ENCODE measurements around the gene LASP1NB.

Gene LASP1NB

GRCh38 chr17:38892083-38892482 lies 33.3 kb upstream of the LASP1NB start:
- Histone ChIP-seq H4K20me1 (ENCODE audit: insufficient read depth, low read length) (peaks cover 10% of the 10 kb centered on the region; the same call in 1 of the 2 replicates), H3K4me1 (ENCODE audit: insufficient read depth, low read length) (peaks cover 14% of the 10 kb centered on the region), H3K4me3 (replicated peaks in 1 of 3; ENCODE audit: insufficient read depth in 1 of 3, low read depth in 2 of 3, low read length in 3 of 3) (no peak overlapping the region), H3K36me3 (replicated peaks in 1 of 2; ENCODE audit: control insufficient read depth in 1 of 2, insufficient read depth in 2 of 2, low read length in 2 of 2) (peaks cover 54 to 84% of the 10 kb centered on the region in 2 experiments), H3K79me2 (ENCODE audit: insufficient read depth, low read length) (peaks cover 11% of the 10 kb centered on the region), H2AFZ (ENCODE audit: low read length) (no peak overlapping the region), H3K9ac (ENCODE audit: insufficient read depth, low read depth, low read length) (no peak overlapping the region), H3K27ac (ENCODE audit: extremely low read length, insufficient read depth, low read length) (no peak overlapping the region), H3K27me3 (ENCODE audit: control insufficient read depth in 1 of 2, insufficient read depth in 2 of 2, low read length in 2 of 2) (no peaks in the 10 kb centered on the region), H3K9me3 (ENCODE audit: low read length) (no peaks in the 10 kb centered on the region), H3K4me2 (ENCODE audit: low read depth, low read length) (no peak overlapping the region)
- no peak for TF ChIP-seq FOXA1 (IDR thresholded peaks at IDR 0.05)
- TF ChIP-seq FOXA1 (CRISPR knock-in tag; IDR thresholded peaks at IDR 0.05): no peak
- TF ChIP-seq ZNF749 (CRISPR knock-in tag; IDR thresholded peaks at IDR 0.05; ENCODE audit: borderline replicate concordance): no peak
- TF ChIP-seq CSRNP2 (CRISPR knock-in tag; conservative IDR thresholded peaks at IDR 0.05; ENCODE audit: low read depth): no peak
- WGBS (ENCODE audit: low lambda C conversion rate): 84% methylated on average over 4 of the region's 4 CpGs
- ChIA-PET POLR2A (interaction anchor here (0.7 to 1.0 kb wide), 2 partner anchors 22 to 23 kb away, joined by 3 to 4 read pairs; partner anchors contain the start of gene LASP1), CTCF (ENCODE audit: low intra/inter-chr PET ratio, low total read pairs) (no interaction called here)
- ATAC-seq: no peak
- BruUV-seq (replicated peaks): TSS peak; percentile 31
- DNase-seq (ENCODE audit: low spot score): no peak
- FAIRE-seq: no peak
- in situ Hi-C loops (cut with HindIII; ENCODE audit: extremely low pct_ligation_motif_present, low pct_unique_long_range_greater_than_20kb): no loop called here
- intact Hi-C loops (cut with micrococcal nuclease; ENCODE audit: unreplicated experiment): no loop called here

GRCh38 chr17:38892620-38893019 lies 32.8 kb upstream of the LASP1NB start:
- DNase-seq (ENCODE audit: low spot score) (no peak), FAIRE-seq (no peak), ATAC-seq (no peak)
- in situ Hi-C loops (cut with HindIII; ENCODE audit: extremely low pct_ligation_motif_present, low pct_unique_long_range_greater_than_20kb) (no loop called here), intact Hi-C loops (cut with micrococcal nuclease; ENCODE audit: unreplicated experiment) (no loop called here)
- Histone ChIP-seq H3K79me2 (ENCODE audit: insufficient read depth, low read length) (peaks cover 7% of the 10 kb centered on the region), H3K27ac (ENCODE audit: extremely low read length, insufficient read depth, low read length) (no peak overlapping the region), H3K4me2 (ENCODE audit: low read depth, low read length) (no peak overlapping the region), H3K4me3 (replicated peaks in 1 of 3; ENCODE audit: insufficient read depth in 1 of 3, low read depth in 2 of 3, low read length in 3 of 3) (no peak overlapping the region), H3K9ac (ENCODE audit: insufficient read depth, low read depth, low read length) (no peak overlapping the region), H4K20me1 (ENCODE audit: insufficient read depth, low read length) (peaks cover 14% of the 10 kb centered on the region; the same call in 1 of the 2 replicates), H2AFZ (ENCODE audit: low read length) (no peak overlapping the region), H3K27me3 (ENCODE audit: control insufficient read depth in 1 of 2, insufficient read depth in 2 of 2, low read length in 2 of 2) (no peaks in the 10 kb centered on the region), H3K4me1 (ENCODE audit: insufficient read depth, low read length) (peaks cover 19% of the 10 kb centered on the region), H3K36me3 (replicated peaks in 1 of 2; ENCODE audit: control insufficient read depth in 1 of 2, insufficient read depth in 2 of 2, low read length in 2 of 2) (peaks cover 51 to 83% of the 10 kb centered on the region in 2 experiments), H3K9me3 (ENCODE audit: low read length) (no peaks in the 10 kb centered on the region)
- ChIA-PET CTCF (ENCODE audit: low intra/inter-chr PET ratio, low total read pairs) (no interaction called here), POLR2A (no interaction called here)
- TF ChIP-seq CEBPB (IDR thresholded peaks at IDR 0.05; ENCODE audit: borderline replicate concordance, low read depth, low read length): no peak
- TF ChIP-seq, protein P1, sequence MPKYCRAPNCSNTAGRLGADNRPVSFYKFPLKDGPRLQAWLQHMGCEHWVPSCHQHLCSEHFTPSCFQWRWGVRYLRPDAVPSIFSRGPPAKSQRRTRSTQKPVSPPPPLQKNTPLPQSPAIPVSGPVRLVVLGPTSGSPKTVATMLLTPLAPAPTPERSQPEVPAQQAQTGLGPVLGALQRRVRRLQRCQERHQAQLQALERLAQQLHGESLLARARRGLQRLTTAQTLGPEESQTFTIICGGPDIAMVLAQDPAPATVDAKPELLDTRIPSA (CRISPR knock-in tag; IDR thresholded peaks at IDR 0.05; ENCODE audit: borderline replicate concordance): no peak
- TF ChIP-seq HNRNPL (IDR thresholded peaks at IDR 0.05; ENCODE audit: low read depth, low read length): 0 out of 2 replicates have a peak, but pooled peaks have one; percentile 21
- peak; percentile 68 for TF ChIP-seq AGO2 (optimal IDR thresholded peaks at IDR 0.05; ENCODE audit: low read depth, low read length)
- TF ChIP-seq ZBTB2 (CRISPR knock-in tag; IDR thresholded peaks at IDR 0.05; ENCODE audit: low read depth): no peak
- no peak for TF ChIP-seq TBL1XR1 (IDR thresholded peaks at IDR 0.05; ENCODE audit: borderline replicate concordance, low read length, partially characterized antibody)
- 0 out of 2 replicates have a peak, but pooled peaks have one; percentile 5 for TF ChIP-seq NRL (CRISPR knock-in tag; IDR thresholded peaks at IDR 0.05; ENCODE audit: borderline replicate concordance)
- over 99% methylated on average over 13 of the region's 13 CpGs for WGBS (ENCODE audit: low lambda C conversion rate)
- no TSS peak for BruUV-seq (replicated peaks)

Data from HepG2 (cell line).